ENCODE results near the gene PASD1.

The PASD1 gene, protein sequence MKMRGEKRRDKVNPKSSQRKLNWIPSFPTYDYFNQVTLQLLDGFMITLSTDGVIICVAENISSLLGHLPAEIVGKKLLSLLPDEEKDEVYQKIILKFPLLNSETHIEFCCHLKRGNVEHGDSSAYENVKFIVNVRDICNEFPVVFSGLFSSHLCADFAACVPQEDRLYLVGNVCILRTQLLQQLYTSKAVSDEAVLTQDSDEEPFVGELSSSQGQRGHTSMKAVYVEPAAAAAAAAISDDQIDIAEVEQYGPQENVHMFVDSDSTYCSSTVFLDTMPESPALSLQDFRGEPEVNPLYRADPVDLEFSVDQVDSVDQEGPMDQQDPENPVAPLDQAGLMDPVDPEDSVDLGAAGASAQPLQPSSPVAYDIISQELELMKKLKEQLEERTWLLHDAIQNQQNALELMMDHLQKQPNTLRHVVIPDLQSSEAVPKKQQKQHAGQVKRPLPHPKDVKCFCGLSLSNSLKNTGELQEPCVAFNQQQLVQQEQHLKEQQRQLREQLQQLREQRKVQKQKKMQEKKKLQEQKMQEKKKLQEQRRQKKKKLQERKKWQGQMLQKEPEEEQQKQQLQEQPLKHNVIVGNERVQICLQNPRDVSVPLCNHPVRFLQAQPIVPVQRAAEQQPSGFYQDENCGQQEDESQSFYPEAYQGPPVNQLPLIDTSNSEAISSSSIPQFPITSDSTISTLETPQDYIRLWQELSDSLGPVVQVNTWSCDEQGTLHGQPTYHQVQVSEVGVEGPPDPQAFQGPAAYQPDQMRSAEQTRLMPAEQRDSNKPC

DNA sequence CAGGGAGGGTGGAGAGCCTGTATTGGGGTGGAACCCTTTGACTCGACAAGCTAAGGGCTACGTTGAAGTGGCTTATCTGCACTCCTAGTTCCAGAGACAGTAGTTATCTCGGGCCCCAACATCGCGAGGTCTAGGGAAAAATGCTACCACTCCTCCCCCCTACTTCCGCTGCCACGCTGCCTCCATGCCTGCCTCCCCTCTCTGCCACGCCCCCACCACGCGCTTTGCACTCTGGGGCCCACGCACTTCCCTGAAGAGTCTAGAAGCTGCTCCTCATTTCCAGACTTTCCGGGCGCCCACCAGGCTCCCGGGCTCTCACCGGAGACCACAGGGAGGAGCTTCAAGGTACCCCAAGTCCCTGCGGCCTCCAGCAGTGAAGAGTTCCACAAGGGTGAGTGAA lies at the start of gene PASD1:
Gene PASD1, plus strand, starts transcription at position 227 of the 400 bp plus-strand sequence. CDS start 37,879 bp downstream, outside the sequence.
- no peak within 1 kb of the TSS for H3K27ac ChIP-seq
- TF ChIP-seq, protein P1, sequence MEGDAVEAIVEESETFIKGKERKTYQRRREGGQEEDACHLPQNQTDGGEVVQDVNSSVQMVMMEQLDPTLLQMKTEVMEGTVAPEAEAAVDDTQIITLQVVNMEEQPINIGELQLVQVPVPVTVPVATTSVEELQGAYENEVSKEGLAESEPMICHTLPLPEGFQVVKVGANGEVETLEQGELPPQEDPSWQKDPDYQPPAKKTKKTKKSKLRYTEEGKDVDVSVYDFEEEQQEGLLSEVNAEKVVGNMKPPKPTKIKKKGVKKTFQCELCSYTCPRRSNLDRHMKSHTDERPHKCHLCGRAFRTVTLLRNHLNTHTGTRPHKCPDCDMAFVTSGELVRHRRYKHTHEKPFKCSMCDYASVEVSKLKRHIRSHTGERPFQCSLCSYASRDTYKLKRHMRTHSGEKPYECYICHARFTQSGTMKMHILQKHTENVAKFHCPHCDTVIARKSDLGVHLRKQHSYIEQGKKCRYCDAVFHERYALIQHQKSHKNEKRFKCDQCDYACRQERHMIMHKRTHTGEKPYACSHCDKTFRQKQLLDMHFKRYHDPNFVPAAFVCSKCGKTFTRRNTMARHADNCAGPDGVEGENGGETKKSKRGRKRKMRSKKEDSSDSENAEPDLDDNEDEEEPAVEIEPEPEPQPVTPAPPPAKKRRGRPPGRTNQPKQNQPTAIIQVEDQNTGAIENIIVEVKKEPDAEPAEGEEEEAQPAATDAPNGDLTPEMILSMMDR (conservative IDR thresholded peaks at IDR 0.05) = no peak

DNA sequence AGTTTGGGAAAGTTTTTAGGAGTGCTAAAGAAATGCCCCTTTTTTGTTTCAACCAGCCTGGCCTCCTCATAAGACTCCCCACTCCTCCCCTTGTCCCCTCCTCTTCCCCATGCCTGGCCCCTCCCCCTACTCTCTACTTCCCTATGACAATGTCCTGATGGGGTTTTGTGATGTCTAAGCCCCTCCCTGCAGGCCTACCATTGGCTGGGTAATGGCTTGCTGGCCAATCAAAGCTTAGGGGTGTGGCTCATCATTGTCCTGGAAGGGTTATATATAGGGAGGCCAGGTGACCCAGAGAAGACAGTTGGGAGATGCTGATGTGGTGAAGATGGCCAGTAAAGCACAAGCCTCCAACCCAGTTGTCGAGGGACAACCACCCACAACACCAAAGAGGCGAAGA lies 48.2 kb upstream of the PASD1 start:
- TF ChIP-seq, protein P1 (conservative IDR thresholded peaks at IDR 0.05) = no peak
- no peak overlapping the region for H3K27ac ChIP-seq

DNA sequence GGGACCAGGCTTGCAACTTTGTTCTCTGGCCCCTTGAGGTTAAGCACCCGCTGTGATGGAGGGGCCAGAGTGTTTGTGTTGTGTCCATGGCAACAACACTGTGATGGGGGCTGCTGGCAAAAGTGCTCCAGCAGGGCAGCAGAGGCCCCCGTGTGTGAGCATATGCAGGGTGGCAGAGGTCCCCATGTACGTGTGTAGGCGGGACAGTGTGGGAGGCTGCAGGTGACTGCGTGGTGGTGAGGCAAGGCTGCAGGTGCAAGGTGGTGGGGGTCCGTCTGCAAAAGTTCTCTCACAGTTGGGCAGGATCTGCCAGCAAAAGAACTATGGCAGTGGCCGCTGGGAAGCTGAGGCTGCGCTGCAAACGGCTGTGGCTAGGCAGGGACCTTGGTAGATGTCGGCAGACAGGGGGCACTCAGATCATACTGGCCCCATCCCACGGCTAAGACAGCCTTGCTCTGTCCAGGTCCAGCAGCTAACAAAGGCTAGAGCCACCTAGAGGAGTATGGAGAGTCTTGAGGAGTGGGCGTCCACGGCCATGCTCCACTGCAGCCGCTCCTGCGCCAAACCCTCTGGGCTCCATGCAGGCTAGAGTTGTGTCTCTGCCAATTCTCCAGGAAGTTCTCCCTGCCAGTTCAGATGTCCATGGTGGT lies 46.8 kb upstream of the PASD1 start:
- TF ChIP-seq, protein P1 (conservative IDR thresholded peaks at IDR 0.05) = no peak
- H3K27ac ChIP-seq = no peak overlapping the region

DNA sequence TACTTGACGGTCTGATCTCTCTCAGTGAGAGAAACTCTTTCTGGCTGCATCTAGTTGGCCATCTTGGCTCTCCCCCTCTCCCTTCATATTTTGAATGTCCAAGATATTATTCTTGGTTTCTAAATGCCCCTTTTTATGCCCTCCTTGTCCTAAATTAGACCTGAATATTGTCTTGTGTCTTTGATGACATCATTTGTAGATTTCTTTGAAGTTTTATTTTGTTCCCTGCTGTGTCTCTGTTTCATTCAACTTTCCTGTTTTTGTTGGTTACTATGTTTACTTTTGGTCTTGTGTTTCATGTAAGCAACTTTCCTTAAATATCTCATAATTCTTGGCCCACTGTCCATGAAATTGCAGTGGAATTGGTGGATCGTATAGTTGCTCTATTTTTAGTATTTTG lies 46.1 kb upstream of the PASD1 start:
- TF ChIP-seq, protein P1 (conservative IDR thresholded peaks at IDR 0.05) = no peak

DNA sequence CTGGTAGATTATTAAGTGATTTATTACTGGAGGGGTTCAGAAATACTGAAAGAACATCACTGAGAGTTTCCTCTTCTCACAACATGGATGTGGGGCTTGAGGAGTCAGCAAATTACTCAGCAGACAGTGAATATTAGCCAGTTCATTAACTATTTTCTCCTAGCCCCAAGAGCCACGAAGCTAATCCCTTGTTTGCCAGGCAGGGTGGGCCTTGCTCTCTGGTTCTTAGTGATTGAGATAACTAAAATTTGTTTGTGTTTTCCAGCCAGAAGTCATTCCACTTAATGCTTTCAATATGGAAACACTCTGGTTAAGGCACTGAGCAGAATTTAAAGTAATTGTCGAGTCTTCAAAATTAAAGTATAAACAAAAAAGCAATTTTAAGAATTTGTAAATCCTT lies 40.1 kb upstream of the PASD1 start:
- no peak overlapping the region for H3K27ac ChIP-seq
- TF ChIP-seq, protein P1 (conservative IDR thresholded peaks at IDR 0.05) = no peak

More for the DNA sequence above, 46.1 kb upstream of the PASD1 start:
- no peak overlapping the region for H3K27ac ChIP-seq

DNA sequence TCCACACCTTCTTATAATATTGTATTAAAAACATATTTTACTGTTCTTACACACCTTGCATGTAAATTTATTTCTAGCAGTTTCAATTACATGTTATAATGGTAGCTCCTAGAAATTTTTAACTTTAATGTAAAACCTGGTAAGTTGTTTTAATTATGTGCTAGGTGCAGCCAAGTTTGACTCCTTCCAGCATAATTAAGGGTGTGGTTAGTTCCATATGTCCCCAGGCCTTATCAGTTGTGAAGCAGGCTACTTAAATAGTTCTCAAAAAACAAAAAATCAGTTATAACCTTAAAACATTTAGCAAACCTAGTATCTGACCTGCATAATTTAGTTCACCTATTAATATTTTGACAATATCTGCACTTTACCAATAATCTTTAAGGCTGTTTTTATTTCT lies 26.9 kb upstream of the PASD1 start:
- TF ChIP-seq, protein P1 (conservative IDR thresholded peaks at IDR 0.05) = no peak

DNA sequence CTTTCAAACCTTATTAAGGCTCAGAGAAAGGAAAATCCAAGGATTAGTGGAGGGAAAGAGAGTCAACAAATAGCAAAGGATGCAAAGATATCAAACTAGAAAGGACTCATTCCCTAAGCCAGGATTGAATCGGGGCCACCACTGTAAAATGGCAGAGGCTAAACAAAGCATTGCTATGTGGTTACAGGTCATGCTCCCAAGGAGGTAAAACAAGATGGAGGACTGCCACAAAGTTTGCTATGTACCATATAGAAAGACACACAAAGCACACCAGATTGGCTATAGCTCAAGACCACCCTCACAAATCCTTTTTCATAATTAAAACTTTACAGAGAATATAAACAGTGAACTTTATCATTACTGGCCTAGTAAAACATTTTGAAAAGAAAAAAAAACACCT lies 25.9 kb upstream of the PASD1 start:
- TF ChIP-seq, protein P1 (conservative IDR thresholded peaks at IDR 0.05) = no peak

More for the DNA sequence above, 26.9 kb upstream of the PASD1 start:
- no peak overlapping the region for H3K27ac ChIP-seq

More for the DNA sequence above, 25.9 kb upstream of the PASD1 start:
- H3K27ac ChIP-seq = no peak overlapping the region
